Large intestine (tissue), 3 donors: ENCODE results near the gene CNTN1. TPM values are rescaled to one million over a fixed set of nuclear protein-coding genes. Genes with fewer than 3 reads are reported as not detected.
A peak's percentile ranks its signal among the peaks of the same experiment; 100 is the strongest.

Experiments
- DNase-seq, 2 donors: peaks; one replicate each; pipeline versions ENCODE4 v3.0.0 to v3.0.0-alpha.2; 2013
- H3K27ac ChIP-seq: one replicate; pipeline ENCODE4 v1.5.1; 2013; ENCODE audit warnings: low read length
- H3K27me3 ChIP-seq: 2 replicates; pipeline ENCODE4 v1.6.1; 2013; ENCODE audit warnings: low read length; ENCODE audit not compliant: control insufficient read depth, insufficient read depth
- H3K36me3 ChIP-seq: 2 replicates; pipeline ENCODE4 v1.6.1; 2013; ENCODE audit warnings: low read length; ENCODE audit not compliant: control insufficient read depth, insufficient read depth
- H3K4me1 ChIP-seq: one replicate; pipeline ENCODE4 v1.6.1; 2013; ENCODE audit warnings: low read length; ENCODE audit not compliant: control insufficient read depth, insufficient read depth
- H3K4me3 ChIP-seq: one replicate; pipeline ENCODE4 v1.5.1; 2013; ENCODE audit warnings: low read length
- H3K9me3 ChIP-seq: one replicate; pipeline ENCODE4 v1.6.1; 2013; ENCODE audit warnings: mild to moderate bottlenecking, low read depth, low read length, moderate library complexity; ENCODE audit not compliant: control insufficient read depth
- WGBS: methylation state at CpG from one replicate; pipeline ENCODE4 v1.1.5; 2013; ENCODE audit warnings: low lambda C conversion rate; ENCODE audit not compliant: insufficient coverage; 5-methylcytosine and 5-hydroxymethylcytosine counted together
- polyA plus RNA-seq: library from polyadenylated mRNA; unstranded; fragments of 120-200 nt; gene quantifications from one replicate; pipeline ENCODE4 v1.2.1, GENCODE V29; 2013

Gene CNTN1
- polyA plus RNA-seq, 1 donor = 7.4 TPM

- H3K27me3 ChIP-seq = peaks cover 27% of the 10 kb centered on the region
- H3K4me1 ChIP-seq = peaks cover 5% of the 10 kb centered on the region
- H3K4me3 ChIP-seq = peak overlapping the region; percentile 34
- no peak overlapping the region for H3K27ac ChIP-seq
- peak in 1 of 2 donors; percentile 2 for DNase-seq
- H3K36me3 ChIP-seq = no peaks in the 10 kb centered on the region
- H3K9me3 ChIP-seq = peaks cover 5% of the 10 kb centered on the region
- no CpG with 5 or more reads among the region's 24 CpGs for WGBS
Measured at GRCh38 chr12:40693207-40693821, 1.1 kb downstream of the CNTN1 start.

GRCh38 chr12:40697566-40698259, 5.5 kb downstream of the CNTN1 start:
- no peak overlapping the region for H3K4me3 ChIP-seq
- H3K4me1 ChIP-seq = peaks cover 5% of the 10 kb centered on the region
- H3K27me3 ChIP-seq = peaks cover 14% of the 10 kb centered on the region
- no peak overlapping the region for H3K27ac ChIP-seq
- 100% methylated on average over 2 of the region's 6 CpGs for WGBS
- DNase-seq = no peak
- H3K9me3 ChIP-seq = peaks cover under 1% of the 10 kb centered on the region
- H3K36me3 ChIP-seq = no peaks in the 10 kb centered on the region

GRCh38 chr12:40701756-40702155, 9.5 kb downstream of the CNTN1 start:
- H3K27me3 ChIP-seq = no peaks in the 10 kb centered on the region
- no CpG with 5 or more reads among the region's 4 CpGs for WGBS
- no peaks in the 10 kb centered on the region for H3K9me3 ChIP-seq
- no peak overlapping the region for H3K27ac ChIP-seq
- H3K36me3 ChIP-seq = no peaks in the 10 kb centered on the region
- DNase-seq = no peak
- H3K4me3 ChIP-seq = no peak overlapping the region
- H3K4me1 ChIP-seq = no peaks in the 10 kb centered on the region

- H3K27ac ChIP-seq = no peak overlapping the region
Measured at GRCh38 chr12:40711121-40711520, 18.9 kb downstream of the CNTN1 start.

GRCh38 chr12:40714636-40715035, 22.4 kb downstream of the CNTN1 start:
- H3K27ac ChIP-seq = no peak overlapping the region
- no peak overlapping the region for H3K4me3 ChIP-seq
- DNase-seq = no peak
- H3K36me3 ChIP-seq = no peaks in the 10 kb centered on the region
- no peaks in the 10 kb centered on the region for H3K27me3 ChIP-seq
- no peaks in the 10 kb centered on the region for H3K9me3 ChIP-seq
- no peaks in the 10 kb centered on the region for H3K4me1 ChIP-seq
- no CpG with 5 or more reads among the region's 1 CpG for WGBS

More at GRCh38 chr12:40711121-40711520, 18.9 kb downstream of the CNTN1 start:
- Histone ChIP-seq H3K36me3 (no peaks in the 10 kb centered on the region), H3K4me3 (no peak overlapping the region), H3K9me3 (no peaks in the 10 kb centered on the region), H3K4me1 (no peaks in the 10 kb centered on the region), H3K27me3 (no peaks in the 10 kb centered on the region)
- no peak for DNase-seq

GRCh38 chr12:40716037-40716436, 23.8 kb downstream of the CNTN1 start:
- Histone ChIP-seq H3K4me3 (no peak overlapping the region), H3K4me1 (no peaks in the 10 kb centered on the region), H3K36me3 (no peaks in the 10 kb centered on the region), H3K27me3 (no peaks in the 10 kb centered on the region), H3K9me3 (no peaks in the 10 kb centered on the region), H3K27ac (no peak overlapping the region)
- DNase-seq = no peak

- no CpG with 5 or more reads among the region's 1 CpG for WGBS
- no peaks in the 10 kb centered on the region for H3K36me3 ChIP-seq
- no peaks in the 10 kb centered on the region for H3K4me1 ChIP-seq
- no peak for DNase-seq
- no peak overlapping the region for H3K27ac ChIP-seq
- H3K9me3 ChIP-seq = no peaks in the 10 kb centered on the region
- H3K4me3 ChIP-seq = no peak overlapping the region
- H3K27me3 ChIP-seq = no peaks in the 10 kb centered on the region
Measured at GRCh38 chr12:40717576-40717975, 25.3 kb downstream of the CNTN1 start.

- H3K4me3 ChIP-seq = no peak overlapping the region
- H3K9me3 ChIP-seq = no peaks in the 10 kb centered on the region
- H3K4me1 ChIP-seq = no peaks in the 10 kb centered on the region
- H3K36me3 ChIP-seq = no peaks in the 10 kb centered on the region
- H3K27ac ChIP-seq = no peak overlapping the region
- no peaks in the 10 kb centered on the region for H3K27me3 ChIP-seq
- WGBS = 67% methylated on average over 1 of the region's 2 CpGs
- DNase-seq = no peak
Measured at GRCh38 chr12:40718878-40719372, 26.7 kb downstream of the CNTN1 start.

- Histone ChIP-seq H3K4me1 (no peaks in the 10 kb centered on the region), H3K27ac (no peak overlapping the region), H3K27me3 (no peaks in the 10 kb centered on the region), H3K9me3 (no peaks in the 10 kb centered on the region), H3K4me3 (no peak overlapping the region), H3K36me3 (no peaks in the 10 kb centered on the region)
- no peak for DNase-seq
- no CpG with 5 or more reads among the region's 6 CpGs for WGBS
Measured at GRCh38 chr12:40723001-40723400, 30.8 kb downstream of the CNTN1 start.

GRCh38 chr12:40726366-40726765, 34.1 kb downstream of the CNTN1 start:
- no peaks in the 10 kb centered on the region for H3K4me1 ChIP-seq
- no peaks in the 10 kb centered on the region for H3K27me3 ChIP-seq
- no peak overlapping the region for H3K27ac ChIP-seq
- H3K36me3 ChIP-seq = no peaks in the 10 kb centered on the region
- H3K4me3 ChIP-seq = no peak overlapping the region
- no peaks in the 10 kb centered on the region for H3K9me3 ChIP-seq
- DNase-seq = no peak
- WGBS = no CpG with 5 or more reads among the region's 1 CpG
